Liver (tissue), 9 donors: ENCODE measurements around the gene CNTN5. TPM values are rescaled to one million over a fixed set of nuclear protein-coding genes. Genes with fewer than 3 reads are reported as not detected.

ENCODE experiments used
- DNase-seq: peaks from one replicate; pipeline ENCODE4 v3.0.0-alpha.2; 2017; ENCODE audit warnings: low spot score
- H3K27ac ChIP-seq, 2 donors: one replicate each; pipeline ENCODE4 v1.7.0; 2013; ENCODE audit warnings: inconsistent platforms in 2 of 2, low read length in 2 of 2, control low read depth in 1 of 2, low read depth in 1 of 2, mild to moderate bottlenecking in 1 of 2
- H3K27me3 ChIP-seq, 4 donors: one replicate each; pipeline versions ENCODE4 v1.6.1 to v1.7.0; 2013; ENCODE audit warnings: low read length in 3 of 4, inconsistent platforms in 1 of 4, mild to moderate bottlenecking in 1 of 4, moderate library complexity in 1 of 4; ENCODE audit not compliant: control insufficient read depth in 4 of 4, insufficient read depth in 4 of 4
- H3K36me3 ChIP-seq, 4 donors: one replicate each; pipeline versions ENCODE4 v1.6.1 to v1.7.0; 2013; ENCODE audit warnings: low read length in 3 of 4, mild to moderate bottlenecking in 3 of 4, low read depth in 1 of 4, moderate library complexity in 1 of 4; ENCODE audit not compliant: control insufficient read depth in 4 of 4, insufficient read depth in 3 of 4
- H3K4me1 ChIP-seq, 4 donors: one replicate each; pipeline versions ENCODE4 v1.6.1 to v1.7.0; 2013; ENCODE audit warnings: low read length in 3 of 4, mild to moderate bottlenecking in 3 of 4, moderate library complexity in 1 of 4; ENCODE audit not compliant: control insufficient read depth in 4 of 4, insufficient read depth in 4 of 4
- H3K4me3 ChIP-seq, 3 donors: one replicate each; pipeline versions ENCODE4 v1.6.1 to v1.7.0; 2013; ENCODE audit warnings: low read length in 3 of 3, control low read depth in 1 of 3, low read depth in 1 of 3, mild to moderate bottlenecking in 1 of 3
- H3K9ac ChIP-seq, 2 donors: one replicate each; pipeline ENCODE4 v1.7.0; 2013; ENCODE audit warnings: low read length in 2 of 2, mild to moderate bottlenecking in 2 of 2, moderate library complexity in 2 of 2, control low read depth in 1 of 2, low read depth in 1 of 2
- H3K9me3 ChIP-seq, 4 donors: one replicate each; pipeline versions ENCODE4 v1.6.1 to v1.7.0; 2013; ENCODE audit warnings: low read length in 3 of 4; ENCODE audit not compliant: control insufficient read depth in 4 of 4
- ATF3 ChIP-seq: IDR thresholded peaks from 2 replicates; pipeline ENCODE4 v1.6.1; 2016; ENCODE audit warnings: antibody characterized with exemption
- EGR1 ChIP-seq, 2 donors: IDR thresholded peaks; 2 replicates each; pipeline ENCODE4 v1.6.1; 2016 to 2018; ENCODE audit warnings: antibody characterized with exemption in 2 of 2, low read depth in 2 of 2
- FOXA1 ChIP-seq: IDR thresholded peaks from 2 replicates; pipeline ENCODE4 v1.6.1; 2016; ENCODE audit warnings: antibody characterized with exemption
- FOXA2 ChIP-seq: IDR thresholded peaks from 2 replicates; pipeline ENCODE4 v1.6.1; 2016; ENCODE audit warnings: antibody characterized with exemption
- GABPA ChIP-seq, 2 donors: IDR thresholded peaks in 1 of 2; conservative IDR thresholded peaks in 1 of 2; 2 replicates each; pipeline ENCODE4 v1.6.1; 2016; ENCODE audit warnings: antibody characterized with exemption in 2 of 2, mild to moderate bottlenecking in 1 of 2, moderate library complexity in 1 of 2
- HNF4A ChIP-seq, 2 donors: conservative IDR thresholded peaks; 2 replicates each; pipeline ENCODE4 v1.6.1; 2016; ENCODE audit warnings: antibody characterized with exemption in 2 of 2, mild to moderate bottlenecking in 2 of 2
- HNF4G ChIP-seq: IDR thresholded peaks from 2 replicates; pipeline ENCODE4 v1.6.1; 2016; ENCODE audit warnings: antibody characterized with exemption
- JUND ChIP-seq, 2 donors: IDR thresholded peaks; 2 replicates each; pipeline ENCODE4 v1.6.1; 2016; ENCODE audit warnings: antibody characterized with exemption in 2 of 2
- NR2F2 ChIP-seq: IDR thresholded peaks from 2 replicates; pipeline ENCODE4 v1.6.1; 2016; ENCODE audit warnings: antibody characterized with exemption
- REST ChIP-seq: IDR thresholded peaks from 2 replicates; pipeline ENCODE4 v1.6.1; 2016; ENCODE audit warnings: antibody characterized with exemption, mild to moderate bottlenecking
- RXRA ChIP-seq, 2 donors: IDR thresholded peaks; 2 replicates each; pipeline ENCODE4 v1.6.1; 2017 to 2018; ENCODE audit warnings: antibody characterized with exemption in 2 of 2, mild to moderate bottlenecking in 1 of 2
- SP1 ChIP-seq: IDR thresholded peaks from 2 replicates; pipeline ENCODE4 v1.6.1; 2018; ENCODE audit warnings: antibody characterized with exemption, mild to moderate bottlenecking
- TAF1 ChIP-seq: conservative IDR thresholded peaks from 2 replicates; pipeline ENCODE4 v1.6.1; 2016; ENCODE audit warnings: antibody characterized with exemption, mild to moderate bottlenecking
- YY1 ChIP-seq: IDR thresholded peaks from 2 replicates; pipeline ENCODE4 v1.6.1; 2016; ENCODE audit warnings: antibody characterized with exemption, mild to moderate bottlenecking
- ZBTB33 ChIP-seq: IDR thresholded peaks from 2 replicates; pipeline ENCODE4 v1.6.1; 2016; ENCODE audit warnings: antibody characterized with exemption
- WGBS: extraction: QIAGEN DNeasy Blood & Tissue Kit; methylation state at CpG from one replicate; pipeline ENCODE4 v1.1.7; 2013; 5-methylcytosine and 5-hydroxymethylcytosine counted together
- polyA plus RNA-seq, 2 donors: library from polyadenylated mRNA; stranded (reverse) in 1 of 2; unstranded in 1 of 2; fragments of 200-250 nt in 1 of 2; fragments of >200 nt in 1 of 2; fragmentation: Nextera tagmentation in 1 of 2; extraction: Ambion mirVana in 1 of 2; gene quantifications; one replicate each; pipeline versions ENCODE4 v1.2.1 to v1.2.3, GENCODE V29; 2013 to 2015
- total RNA-seq, 2 donors: library from RNA; depleted of rRNA; stranded (reverse); fragments of >200 nt; gene quantifications; one replicate each; pipeline ENCODE4 v1.2.3, GENCODE V29; 2014
- donor health status: healthy.
- donor health status: healthy.
- donor health status: healthy.
- donor health status: healthy.
- donor health status: healthy.

Gene CNTN5
- total and polyA plus RNA-seq, 4 donors: 0.01 to 0.08 (median 0.04) TPM

- Histone ChIP-seq H3K9me3 (no peaks in the 10 kb centered on the region), H3K27me3 (peaks cover 0 to 6% (median 1%) of the 10 kb centered on the region in 4 donors), H3K4me3 (no peak overlapping the region), H3K9ac (no peak overlapping the region), H3K4me1 (no peaks in the 10 kb centered on the region), H3K36me3 (no peaks in the 10 kb centered on the region), H3K27ac (no peak overlapping the region)
- WGBS: 49% methylated on average over 5 of the region's 5 CpGs
- TF ChIP-seq FOXA2 (no peak), HNF4A (conservative IDR thresholded peaks at IDR 0.05) (no peak), YY1 (no peak), TAF1 (no peak), ATF3 (no peak), HNF4G (no peak), REST (no peak), SP1 (no peak), JUND (IDR thresholded peaks at IDR 0.05) (no peak), NR2F2 (no peak), EGR1 (IDR thresholded peaks at IDR 0.05; ENCODE audit: low read depth in 2 of 2) (no peak)
- DNase-seq: no peak
Observed at GRCh38 chr11:100297516-100297915, 1276.8 kb downstream of the CNTN5 start.

- WGBS: 59% methylated on average over 3 of the region's 3 CpGs
- no peak for TF ChIP-seq YY1
- no peak for TF ChIP-seq SP1
- no peak for TF ChIP-seq HNF4A (conservative IDR thresholded peaks at IDR 0.05)
- no peak for TF ChIP-seq ZBTB33
- no peak for TF ChIP-seq JUND (IDR thresholded peaks at IDR 0.05)
- TF ChIP-seq FOXA1: no peak
- Histone ChIP-seq H3K27ac (no peak overlapping the region), H3K36me3 (no peaks in the 10 kb centered on the region), H3K4me1 (no peaks in the 10 kb centered on the region), H3K4me3 (no peak overlapping the region), H3K9ac (no peak overlapping the region), H3K9me3 (no peaks in the 10 kb centered on the region), H3K27me3 (peaks cover 0 to 6% (median 0%) of the 10 kb centered on the region in 4 donors)
- no peak for DNase-seq
Observed at GRCh38 chr11:100302824-100303223, 1282.1 kb downstream of the CNTN5 start.

GRCh38 chr11:100303897-100304296 is 1283.1 kb downstream of the CNTN5 start:
- WGBS: 77% methylated on average over 3 of the region's 3 CpGs
- no peak for DNase-seq
- TF ChIP-seq ZBTB33: no peak
- no peak for TF ChIP-seq GABPA (IDR thresholded peaks at IDR 0.05 in 1 of 2, conservative IDR thresholded peaks at IDR 0.05 in 1 of 2)
- TF ChIP-seq TAF1: no peak
- no peak for TF ChIP-seq HNF4A (conservative IDR thresholded peaks at IDR 0.05)
- no peak for TF ChIP-seq JUND (IDR thresholded peaks at IDR 0.05)
- no peak for TF ChIP-seq RXRA (IDR thresholded peaks at IDR 0.05)
- TF ChIP-seq HNF4G: no peak
- no peak for TF ChIP-seq ATF3
- H3K9me3 ChIP-seq: no peaks in the 10 kb centered on the region
- no peak overlapping the region for H3K4me3 ChIP-seq
- no peak overlapping the region for H3K9ac ChIP-seq
- no peaks in the 10 kb centered on the region for H3K36me3 ChIP-seq
- H3K4me1 ChIP-seq: no peaks in the 10 kb centered on the region
- H3K27me3 ChIP-seq: no peaks in the 10 kb centered on the region
- no peak overlapping the region for H3K27ac ChIP-seq
